HG02870 (cell line): ENCODE results near the gene MTHFS.
A peak's percentile ranks its signal among the peaks of the same experiment; 100 is the strongest.
"Not testable (repeated sequence)": the region's sequence is repeated elsewhere in the genome, so short reads cannot be mapped to it uniquely, and the experiment has no call there.

Source experiments
- ATAC-seq: cut with Tn5 transposase; IDR thresholded peaks from one replicate; pipeline ENCODE4 v1.9.1; 2021; ENCODE audit warnings: mild to moderate bottlenecking, moderate library complexity; ENCODE audit not compliant: unreplicated experiment

The MTHFS gene

DNA sequence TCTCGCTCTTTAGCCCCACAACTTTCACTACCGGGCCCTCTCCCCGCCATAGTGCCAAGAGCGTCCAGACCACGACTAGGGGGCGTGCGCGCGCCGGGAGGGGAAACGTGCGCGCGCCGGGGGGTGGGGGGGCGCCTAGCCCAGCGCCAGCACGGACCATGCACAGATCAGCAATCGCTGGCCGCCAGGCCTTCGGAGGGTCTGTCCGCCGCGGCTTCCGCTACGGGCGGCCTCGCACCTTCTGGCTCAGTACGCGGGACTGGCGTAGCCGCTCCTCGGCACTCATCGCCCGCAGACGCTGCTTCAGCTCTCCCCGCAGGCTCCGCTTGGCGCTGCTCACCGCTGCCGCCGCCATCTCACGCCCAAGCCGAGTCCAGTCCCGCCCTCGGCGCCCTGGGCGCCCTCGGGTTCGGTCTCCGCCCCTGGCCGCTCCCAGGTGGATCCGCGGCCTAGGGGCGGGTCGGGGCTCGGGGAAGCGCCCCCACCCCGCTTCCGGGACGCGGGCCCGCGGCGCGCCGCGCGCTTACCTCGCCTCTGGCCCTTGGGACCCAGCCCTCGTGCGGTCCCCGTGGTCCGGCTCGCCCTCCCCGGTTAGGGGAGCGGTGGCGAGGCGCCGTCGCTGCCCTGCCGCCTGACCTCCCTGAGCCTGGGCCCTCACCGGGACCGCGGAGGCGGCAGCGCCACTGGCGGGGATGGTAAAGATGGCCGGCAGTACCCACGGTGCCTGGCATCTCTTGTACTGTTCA, at the start of gene MTHFS:
Gene MTHFS (minus strand): TSS at position 381 of the 746 bp plus-strand sequence. CDS start 26 bp downstream, at position 355.
- peak; percentile 61 for ATAC-seq

DNA sequence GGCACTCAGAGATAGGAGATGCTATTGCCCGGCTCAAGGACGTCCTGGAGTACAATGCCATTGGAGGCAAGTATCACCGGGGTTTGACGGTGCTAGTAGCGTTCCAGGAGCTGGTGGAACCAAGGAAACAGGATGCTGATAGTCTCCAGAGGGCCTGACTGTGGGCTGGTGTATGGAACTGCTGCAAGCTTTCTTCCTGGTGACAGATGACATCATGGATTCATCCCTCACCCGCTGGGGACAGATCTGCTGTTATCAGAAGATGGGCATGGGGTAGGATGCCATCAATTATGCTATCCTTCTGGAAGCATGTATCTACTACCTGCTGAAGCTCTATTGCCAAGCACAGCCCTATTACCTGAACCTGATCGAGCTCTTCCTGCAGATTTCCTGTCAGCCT, 47.8 kb upstream of the MTHFS start:
- no peak for ATAC-seq

- ATAC-seq, result peak; percentile 60
Observed at GRCh38 chr15:79943820-79944219, 47.0 kb upstream of the MTHFS start.

- ATAC-seq, result no peak
Observed at GRCh38 chr15:79942741-79943481, 46.1 kb upstream of the MTHFS start.

DNA sequence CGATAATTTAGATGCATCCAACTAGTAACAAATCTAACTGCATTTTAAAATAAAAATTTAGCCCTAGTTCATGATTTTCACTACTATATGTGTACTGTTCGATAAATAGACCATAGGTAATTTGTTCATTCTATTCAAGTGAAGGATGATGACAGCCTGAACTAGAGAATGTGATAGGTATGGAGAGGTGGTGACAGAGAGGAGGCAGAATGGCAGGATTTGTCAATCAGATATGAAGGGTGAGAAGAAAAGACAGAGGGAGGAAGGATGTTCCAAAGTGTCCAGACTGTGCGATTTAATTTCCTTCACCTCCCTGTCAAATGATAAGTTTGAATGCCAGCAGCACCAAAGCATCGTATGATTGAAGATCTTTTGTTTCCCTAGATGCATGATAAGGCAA, 42.6 kb upstream of the MTHFS start:
- ATAC-seq, result no peak

DNA sequence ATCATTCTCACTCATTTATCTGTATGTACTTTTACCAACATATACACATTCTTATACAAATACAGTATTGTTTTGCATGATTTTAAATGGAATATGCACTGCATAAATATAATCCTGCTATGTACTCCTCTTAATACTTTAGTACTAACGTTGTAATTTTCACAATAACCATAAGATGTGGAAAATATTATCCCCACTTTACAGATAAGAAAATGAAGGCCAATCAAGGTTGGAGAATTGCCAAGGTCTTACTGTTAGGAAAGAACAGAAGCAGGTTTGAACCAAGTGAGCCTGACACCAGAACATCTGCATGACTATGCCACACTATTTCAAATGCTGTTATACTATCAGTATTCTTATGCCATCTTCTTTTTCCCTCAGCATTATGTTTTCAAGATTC, 41.3 kb upstream of the MTHFS start:
- ATAC-seq, result no peak

DNA sequence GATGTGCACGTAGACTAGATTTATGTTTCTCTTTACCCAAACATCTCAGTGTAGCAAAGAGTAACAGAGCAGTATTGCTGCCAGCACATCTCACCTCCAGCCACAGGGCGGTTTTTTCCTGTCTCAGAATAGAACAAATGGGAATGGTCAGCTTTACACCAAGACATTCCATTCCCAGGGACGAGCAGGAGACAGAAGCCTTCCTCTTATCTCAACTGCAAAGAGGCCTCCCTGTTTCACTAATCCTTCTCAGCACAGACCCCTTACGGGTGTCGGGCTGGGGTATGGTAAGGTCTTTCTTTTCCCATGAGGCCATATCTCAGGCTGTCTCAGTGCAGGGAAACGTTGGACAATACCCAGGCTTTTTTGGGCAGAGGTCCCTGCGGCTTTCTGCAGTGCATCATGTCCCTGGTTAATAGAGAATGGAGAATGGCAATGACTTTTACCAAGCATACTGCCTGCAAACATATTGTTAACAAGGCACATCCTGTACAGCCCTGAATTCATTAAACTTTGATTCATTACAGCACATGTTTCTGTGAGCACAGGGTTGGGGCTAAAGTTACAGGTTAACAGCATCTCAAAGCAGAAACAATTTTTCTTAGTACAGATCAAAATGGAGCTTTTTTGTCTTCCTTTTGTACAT, 38.9 kb upstream of the MTHFS start:
- not testable (repeated sequence) for ATAC-seq

DNA sequence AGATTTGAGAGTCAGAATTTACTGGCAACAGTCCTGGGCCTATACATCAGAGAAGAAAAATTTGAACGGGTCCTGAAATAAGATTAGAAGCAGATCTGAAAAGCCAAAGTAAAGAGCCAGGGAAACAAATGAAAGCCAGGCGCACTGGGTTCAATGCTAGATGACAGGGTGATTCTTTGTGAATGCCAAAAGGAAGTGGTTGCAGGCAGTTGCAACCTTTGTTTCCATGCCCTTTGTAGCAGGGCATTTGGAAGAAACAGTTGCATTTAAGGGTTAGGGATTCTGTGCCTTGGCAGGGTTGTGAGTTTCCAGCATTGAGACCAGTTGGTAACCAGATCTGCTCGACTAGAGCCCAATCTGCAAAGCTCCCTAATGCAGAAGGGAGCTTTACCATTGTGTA, 36.4 kb upstream of the MTHFS start:
- no peak for ATAC-seq

GRCh38 chr15:79932447-79932846, 35.6 kb upstream of the MTHFS start:
- no peak for ATAC-seq

DNA sequence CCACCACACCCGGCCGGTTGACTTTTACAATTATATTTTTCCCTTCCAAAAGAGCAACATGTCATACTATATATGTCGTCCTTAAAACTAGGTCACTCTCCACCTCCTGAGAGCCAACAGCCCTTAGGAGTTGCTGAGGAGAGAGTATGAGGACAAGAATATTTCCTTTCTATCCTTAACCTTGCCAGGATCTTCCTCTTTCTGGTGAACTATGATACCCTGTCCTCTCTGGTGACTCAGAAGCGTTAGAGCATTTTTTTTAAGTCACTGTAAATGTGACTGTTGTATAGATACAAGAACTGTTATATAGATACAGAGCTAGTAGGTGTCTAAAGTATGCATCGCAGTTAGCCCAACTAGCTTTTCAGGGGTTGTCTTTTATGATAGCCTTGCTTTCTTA, 33.7 kb upstream of the MTHFS start:
- ATAC-seq, result no peak

DNA sequence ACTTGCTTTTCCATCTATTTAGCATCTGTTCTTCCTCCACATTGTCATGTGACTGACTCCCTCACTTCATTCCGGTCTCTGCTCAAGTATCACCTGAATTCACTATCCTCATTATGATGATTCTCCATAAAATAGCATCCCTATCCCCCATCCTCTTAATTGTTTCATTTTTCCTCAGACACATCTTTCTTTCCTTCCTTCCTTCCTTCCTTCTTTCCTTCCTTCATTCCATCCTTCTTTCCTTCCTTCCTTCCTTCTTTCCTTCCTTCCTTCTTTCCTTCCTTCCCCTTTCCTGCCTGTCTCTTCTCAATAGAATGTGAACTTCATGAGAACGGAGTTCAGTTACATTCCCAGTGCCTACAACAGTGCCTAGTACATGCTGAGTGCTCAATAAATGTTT, 32.6 kb upstream of the MTHFS start:
- ATAC-seq, result no peak

GRCh38 chr15:79926116-79926515, 29.3 kb upstream of the MTHFS start:
- not testable (repeated sequence) for ATAC-seq

GRCh38 chr15:79924379-79924778, 27.6 kb upstream of the MTHFS start:
- no peak for ATAC-seq

DNA sequence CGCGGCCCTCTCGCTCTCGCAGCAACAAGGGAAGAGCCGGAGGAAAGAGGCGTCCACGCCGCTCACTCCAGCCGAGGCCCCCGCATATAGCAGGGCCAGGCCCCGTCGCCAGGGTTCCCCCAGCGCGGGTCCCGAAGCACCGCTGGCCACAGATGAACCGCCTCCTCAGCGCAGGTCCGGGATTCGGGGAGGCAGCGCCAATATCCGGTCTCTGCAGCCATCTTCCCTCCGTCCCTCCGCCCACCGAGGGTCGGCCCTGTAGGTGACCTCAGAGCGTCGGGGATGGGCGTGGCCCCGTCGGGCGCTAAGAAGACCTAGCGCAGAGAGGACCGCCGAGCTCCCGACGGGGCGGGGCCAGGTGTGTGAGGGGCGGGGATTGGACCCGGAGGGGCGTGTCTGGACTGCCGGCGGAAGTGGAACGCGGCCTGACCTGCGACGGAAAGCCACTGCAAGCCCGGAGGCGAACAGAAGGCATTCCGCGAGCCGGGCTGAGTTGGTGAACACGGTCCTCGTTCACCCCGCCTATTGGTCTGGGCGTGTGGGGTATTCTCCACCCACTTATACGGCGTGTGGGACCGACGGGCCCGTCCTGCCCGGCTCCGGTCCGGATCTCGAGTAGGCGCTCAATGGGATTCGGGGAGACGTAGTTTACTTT, 26.8 kb upstream of the MTHFS start:
- peak; percentile 96 for ATAC-seq

DNA sequence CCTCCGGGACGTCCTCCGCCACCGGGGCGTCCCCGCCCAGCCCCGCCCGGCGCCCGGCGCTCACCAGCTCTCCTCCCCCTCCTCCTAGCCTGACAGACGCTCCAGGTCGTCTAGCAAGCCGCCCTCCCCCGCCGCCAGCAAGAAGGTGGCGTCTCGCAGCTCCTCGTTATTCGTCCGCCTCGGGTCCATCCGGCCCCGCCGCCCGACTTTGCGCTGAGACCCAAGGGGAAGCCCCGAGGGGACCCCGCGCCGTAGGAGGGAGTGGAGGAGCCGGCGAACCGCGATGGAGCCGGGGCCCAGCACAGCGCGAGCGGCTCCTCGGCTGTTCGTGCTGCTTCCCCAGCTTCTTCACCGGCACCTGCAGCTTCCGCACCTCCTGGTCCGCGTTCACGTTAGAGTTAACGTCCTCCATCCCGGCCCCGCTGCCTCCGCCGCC, 26.3 kb upstream of the MTHFS start:
- peak; percentile 40 for ATAC-seq

GRCh38 chr15:79922512-79923078, 25.8 kb upstream of the MTHFS start:
- ATAC-seq, result no peak

GRCh38 chr15:79919749-79920511, 23.1 kb upstream of the MTHFS start:
- ATAC-seq, result no peak

DNA sequence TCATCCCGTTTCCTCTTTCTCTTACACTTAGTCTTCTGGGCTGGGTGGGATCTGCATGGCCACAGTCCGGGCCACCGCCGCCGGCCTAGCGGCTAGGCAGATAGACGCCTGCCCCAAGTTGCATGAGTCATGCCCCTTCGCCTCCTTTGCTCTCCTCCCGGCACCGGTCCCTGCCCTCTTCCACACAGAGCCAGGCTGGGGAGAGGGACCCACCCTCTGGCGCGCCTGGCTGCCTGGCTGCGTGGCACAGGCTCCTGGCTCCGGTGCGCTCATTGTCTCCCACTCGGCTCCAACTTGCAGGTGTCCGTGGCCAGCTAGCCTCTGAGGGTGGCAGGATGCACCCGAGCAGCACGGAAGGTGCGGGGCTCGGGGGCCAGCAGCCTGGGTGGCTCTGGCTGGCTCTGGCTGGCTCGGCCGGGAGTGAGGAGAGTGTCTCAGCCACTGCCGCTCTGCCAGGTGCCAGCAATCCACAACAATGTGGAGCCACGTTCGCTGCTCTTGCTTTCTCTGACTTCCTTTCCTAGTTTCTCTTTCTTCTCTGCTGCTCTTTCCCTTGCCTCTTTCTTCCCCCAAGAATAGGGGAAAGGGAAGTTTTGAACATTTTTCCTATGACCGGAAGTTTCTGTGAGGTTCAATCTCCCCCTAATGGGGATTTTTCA, 22.4 kb upstream of the MTHFS start:
- no peak for ATAC-seq

DNA sequence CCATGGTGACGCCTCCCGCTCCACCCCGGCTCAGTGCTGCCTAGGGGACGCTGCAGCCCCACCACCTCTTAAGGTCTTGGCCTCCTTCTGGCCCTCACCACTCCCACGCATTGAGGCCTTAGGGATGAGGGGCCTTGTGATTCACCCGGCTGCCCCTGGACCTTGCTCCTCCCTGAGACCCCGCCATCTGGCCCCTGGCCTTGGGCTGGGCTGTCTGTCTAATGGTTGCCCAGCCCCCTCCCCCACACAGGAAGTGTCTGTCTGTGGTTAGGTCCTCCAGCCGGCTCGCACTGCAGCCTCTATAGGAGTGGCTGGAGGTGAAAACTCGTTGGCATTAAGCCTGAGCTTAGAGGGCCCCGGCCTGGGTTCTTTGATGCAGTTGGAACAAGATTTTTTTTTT, 21.5 kb upstream of the MTHFS start:
- ATAC-seq, result no peak
